Measurements from ENCODE around the gene TCF12. TPM values are rescaled to one million over a fixed set of nuclear protein-coding genes. Genes with fewer than 3 reads are reported as not detected.

TCF12 gene
- total RNA-seq, 1 donor from 2014 or later, result 149 TPM

DNA sequence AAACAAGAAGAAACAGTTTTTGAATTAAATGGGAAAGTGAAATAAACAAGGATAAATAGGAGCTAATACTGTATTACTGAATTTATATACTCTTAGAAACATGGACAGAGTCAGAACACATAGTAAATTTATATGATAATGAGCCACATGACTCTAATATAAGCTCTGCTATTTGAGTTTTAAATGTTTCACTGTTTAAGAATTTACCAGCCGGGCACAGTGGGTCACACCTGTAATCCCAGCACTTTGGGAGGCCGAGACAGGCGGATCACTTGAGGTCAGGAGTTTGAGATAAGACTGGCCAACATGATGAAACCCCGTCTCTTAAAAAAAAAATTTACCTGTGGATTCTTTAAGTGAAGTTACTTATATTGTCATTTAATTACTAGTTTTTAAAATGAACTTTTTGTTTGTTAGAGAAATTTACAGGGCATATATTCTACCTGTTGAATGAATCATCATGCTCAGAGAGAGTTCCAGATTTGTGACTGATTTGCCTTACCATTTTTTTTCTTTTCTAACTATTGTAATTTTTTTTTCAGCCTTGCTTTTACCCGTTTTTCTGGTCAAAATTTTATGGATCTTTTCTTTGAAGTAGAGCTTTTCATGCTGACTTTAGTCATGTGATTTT is 125.7 kb downstream of the TCF12 start:
- no peak overlapping the region for H3K27ac Mint-ChIP-seq
- TF ChIP-seq EZH2 (IDR thresholded peaks at IDR 0.05) (no peak), CTCF (IDR thresholded peaks at IDR 0.05) (no peak)

GRCh38 chr15:57044970-57045369 is 126.5 kb downstream of the TCF12 start:
- Mint-ChIP-seq H3K4me1 (peaks cover 8% of the 10 kb centered on the region), H3K27me3 (ENCODE audit: insufficient read depth, low read depth) (peaks cover 5% of the 10 kb centered on the region), H3K4me3 (no peak overlapping the region), H3K27ac (no peak overlapping the region), H3K9me3 (peaks cover 9% of the 10 kb centered on the region), H3K36me3 (peaks cover 22% of the 10 kb centered on the region)
- Histone ChIP-seq H4K20me1 (ENCODE audit: low read depth) (peaks cover 60% of the 10 kb centered on the region), H3K27me3 (no peaks in the 10 kb centered on the region), H2AFZ (replicated peaks) (no peak overlapping the region), H3K79me2 (ENCODE audit: low read depth) (peaks cover 100% of the 10 kb centered on the region), H3K4me1 (peaks cover 35% of the 10 kb centered on the region), H3K27ac (no peak overlapping the region), H3K4me3 (no peak overlapping the region), H3K36me3 (no peaks in the 10 kb centered on the region), H3K4me2 (no peak overlapping the region), H3K9me3 (ENCODE audit: low read depth) (no peaks in the 10 kb centered on the region), H3K9ac (no peak overlapping the region), H3F3A (ENCODE audit: low read depth) (no peaks in the 10 kb centered on the region)
- DNase-seq (ENCODE audit: low spot score), result no peak
- no peak for TF ChIP-seq CTCF (IDR thresholded peaks at IDR 0.05)
- TF ChIP-seq EZH2phosphoT487 (IDR thresholded peaks at IDR 0.05), result no peak
- no peak for TF ChIP-seq EZH2 (IDR thresholded peaks at IDR 0.05)

More for the DNA sequence above, 125.7 kb downstream of the TCF12 start:
- Histone ChIP-seq H3K79me2 (ENCODE audit: low read depth) (peaks cover 100% of the 10 kb centered on the region), H3K9ac (no peak overlapping the region), H2AFZ (replicated peaks) (no peak overlapping the region), H3K4me1 (peaks cover 40% of the 10 kb centered on the region), H3K36me3 (no peaks in the 10 kb centered on the region), H3K4me3 (no peak overlapping the region), H4K20me1 (ENCODE audit: low read depth) (peaks cover 61% of the 10 kb centered on the region), H3F3A (ENCODE audit: low read depth) (no peaks in the 10 kb centered on the region), H3K4me2 (no peak overlapping the region), H3K9me3 (ENCODE audit: low read depth) (no peaks in the 10 kb centered on the region), H3K27ac (no peak overlapping the region), H3K27me3 (no peaks in the 10 kb centered on the region)
- no peak for DNase-seq (ENCODE audit: low spot score)
- H3K4me1 Mint-ChIP-seq, result peaks cover 8% of the 10 kb centered on the region
- no peak overlapping the region for H3K4me3 Mint-ChIP-seq
- H3K27me3 Mint-ChIP-seq (ENCODE audit: insufficient read depth, low read depth), result peaks cover 5% of the 10 kb centered on the region
- H3K36me3 Mint-ChIP-seq, result peaks cover 18% of the 10 kb centered on the region
- peaks cover 6% of the 10 kb centered on the region for H3K9me3 Mint-ChIP-seq

DNA sequence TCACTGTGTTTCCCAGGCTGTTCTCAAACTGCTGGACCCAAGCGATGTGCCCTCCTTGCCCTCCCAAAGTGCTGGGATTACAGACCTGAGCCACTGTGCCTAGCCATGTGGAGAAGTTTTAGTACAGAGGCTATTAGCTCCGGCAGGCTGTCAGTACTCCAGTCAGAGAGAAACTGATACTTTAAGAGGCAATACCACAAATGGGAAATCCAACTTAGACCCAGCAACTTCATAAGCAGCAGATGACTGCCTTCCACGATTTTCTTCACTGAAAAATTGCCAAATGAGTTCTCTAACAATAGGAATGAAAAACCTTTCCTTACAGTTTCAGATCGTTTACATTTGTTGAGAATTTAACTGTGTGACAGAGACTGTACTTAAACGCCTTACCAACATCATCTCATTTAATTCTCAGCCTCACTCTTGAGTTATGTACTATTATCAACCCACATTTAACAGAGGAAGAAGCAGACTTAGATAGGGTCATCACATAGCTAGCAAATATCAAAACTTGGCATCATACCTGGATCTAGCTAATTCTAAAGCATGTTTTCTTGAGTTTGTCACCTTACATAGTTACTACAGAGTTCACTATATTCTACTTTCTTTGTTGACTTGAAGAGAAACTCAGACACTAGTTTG is 127.4 kb downstream of the TCF12 start:
- H4K20me1 ChIP-seq (ENCODE audit: low read depth), result peaks cover 60% of the 10 kb centered on the region
- no peaks in the 10 kb centered on the region for H3F3A ChIP-seq (ENCODE audit: low read depth)
- Mint-ChIP-seq H3K4me3 (no peak overlapping the region), H3K36me3 (peaks cover 22% of the 10 kb centered on the region), H3K4me1 (peaks cover 8% of the 10 kb centered on the region), H3K27me3 (ENCODE audit: insufficient read depth, low read depth) (peaks cover 5% of the 10 kb centered on the region), H3K9me3 (peaks cover 11% of the 10 kb centered on the region), H3K27ac (no peak overlapping the region)
- H3K9ac ChIP-seq, result no peak overlapping the region
- TF ChIP-seq CTCF (IDR thresholded peaks at IDR 0.05) (no peak), EZH2phosphoT487 (IDR thresholded peaks at IDR 0.05) (no peak), EZH2 (IDR thresholded peaks at IDR 0.05) (no peak)
- peaks cover 100% of the 10 kb centered on the region for H3K79me2 ChIP-seq (ENCODE audit: low read depth)
- no peak overlapping the region for H2AFZ ChIP-seq (replicated peaks)
- H3K4me2 ChIP-seq, result no peak overlapping the region
- DNase-seq (ENCODE audit: low spot score), result no peak
- H3K9me3 ChIP-seq (ENCODE audit: low read depth), result no peaks in the 10 kb centered on the region
- H3K27ac ChIP-seq, result no peak overlapping the region
- no peaks in the 10 kb centered on the region for H3K27me3 ChIP-seq
- H3K4me1 ChIP-seq, result peaks cover 35% of the 10 kb centered on the region
- no peak overlapping the region for H3K4me3 ChIP-seq
- H3K36me3 ChIP-seq, result no peaks in the 10 kb centered on the region
